Embryonic facial prominence (tissue), 1 donor: ENCODE measurements around the gene FLT3.
"Not testable (repeated sequence)": the region's sequence is repeated elsewhere in the genome, so short reads cannot be mapped to it uniquely, and the experiment has no call there.

Experiments
- DNase-seq: peaks from one replicate; pipeline ENCODE4 v3.0.0-alpha.2; 2016; ENCODE audit errors: extremely low spot score

The FLT3 gene

DNA sequence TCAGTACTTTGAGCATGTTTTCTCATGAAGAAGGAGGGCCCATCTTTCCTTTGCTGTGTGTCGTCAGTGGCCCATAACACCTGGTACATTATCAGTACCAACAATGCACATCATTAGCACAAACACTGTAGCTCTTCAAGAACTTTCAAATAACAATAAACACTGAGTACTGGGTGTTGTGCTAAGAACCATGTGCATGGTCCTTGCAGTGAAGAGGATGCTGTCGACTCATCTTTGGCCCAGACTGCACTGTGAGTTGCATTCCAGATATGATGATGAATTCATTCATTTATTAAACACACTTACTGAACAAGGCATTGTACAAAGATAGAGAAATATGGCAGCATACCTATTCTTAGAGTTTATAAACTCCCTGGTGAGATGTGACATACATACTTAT is 55.8 kb downstream of the FLT3 start:
- DNase-seq: no peak

DNA sequence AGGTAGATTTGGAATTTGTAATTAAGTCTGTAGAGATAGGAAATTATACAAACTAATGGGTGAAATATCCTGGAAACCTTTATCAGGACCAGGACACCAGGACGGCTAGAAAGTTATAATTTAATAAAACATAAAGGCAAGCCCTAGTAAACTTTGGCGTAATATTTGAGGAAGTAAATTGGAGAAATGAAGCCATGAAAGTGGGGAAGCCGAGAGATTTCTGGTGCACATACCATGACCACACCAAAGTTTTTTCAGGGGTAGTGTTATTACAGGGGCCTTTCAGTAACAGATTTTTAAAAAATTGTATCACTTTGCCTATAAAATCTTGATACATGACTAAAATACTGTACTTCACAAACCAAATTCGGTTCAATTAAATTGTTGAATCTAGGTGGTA is 57.2 kb downstream of the FLT3 start:
- no peak for DNase-seq

DNA sequence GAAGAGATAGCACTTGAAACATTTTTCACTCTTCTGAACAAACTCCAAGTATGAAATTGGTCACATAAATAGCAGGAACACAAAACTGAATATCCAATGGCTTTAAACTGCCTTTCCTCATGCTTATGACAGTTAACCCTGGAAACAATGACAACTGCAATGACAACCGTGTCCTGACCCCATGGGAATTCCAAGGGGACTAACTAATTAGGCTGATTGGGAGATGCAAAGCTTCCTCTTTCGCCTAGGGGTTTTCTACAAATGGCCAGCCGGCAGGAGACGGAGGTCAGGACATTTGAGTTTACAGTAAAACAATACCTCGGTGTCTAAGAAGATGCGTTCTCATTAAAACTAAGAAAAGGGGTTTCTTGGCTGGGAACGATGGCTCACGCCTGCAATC is 58.9 kb downstream of the FLT3 start:
- DNase-seq: no peak

DNA sequence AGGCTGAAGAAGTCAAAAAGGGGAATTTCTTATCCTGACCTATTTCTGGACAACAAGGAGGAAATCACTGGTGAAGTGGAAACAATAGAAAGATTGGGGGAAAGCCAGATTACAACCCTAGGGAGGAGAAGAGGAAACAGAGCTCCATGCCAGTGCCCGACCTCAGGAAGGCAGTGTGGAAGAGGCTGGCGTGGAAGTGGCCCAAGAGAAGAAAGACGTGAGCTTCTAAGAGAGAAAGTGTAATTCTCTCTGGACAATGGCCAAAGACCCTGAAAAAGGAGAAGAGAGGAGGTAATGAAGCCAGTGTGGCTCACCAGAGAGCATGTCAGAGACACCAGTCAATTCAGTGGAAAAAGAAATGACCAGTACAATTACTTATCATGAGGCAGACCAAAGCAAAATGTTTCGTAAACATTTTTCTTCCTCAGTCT is 59.3 kb downstream of the FLT3 start:
- DNase-seq: no peak

DNA sequence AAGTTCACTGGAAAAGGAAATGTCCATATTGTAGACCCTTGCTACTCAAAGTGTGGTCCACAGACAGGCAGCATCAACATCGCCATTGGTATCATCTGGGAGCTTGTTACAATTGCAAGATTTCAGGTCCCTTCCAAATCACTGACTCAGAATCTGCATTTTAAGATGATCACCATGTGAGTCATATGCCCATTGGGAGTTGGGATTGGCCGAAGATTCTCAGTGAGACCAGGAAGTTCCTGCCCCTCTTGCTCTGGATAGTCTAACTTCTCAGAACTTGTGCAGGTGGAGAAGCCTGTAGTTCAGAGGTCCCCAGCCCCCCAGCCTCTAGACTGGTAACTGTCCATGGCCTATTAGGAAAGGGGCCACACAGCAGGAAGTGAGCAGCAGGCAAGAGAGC is 63.0 kb downstream of the FLT3 start:
- DNase-seq: no peak

DNA sequence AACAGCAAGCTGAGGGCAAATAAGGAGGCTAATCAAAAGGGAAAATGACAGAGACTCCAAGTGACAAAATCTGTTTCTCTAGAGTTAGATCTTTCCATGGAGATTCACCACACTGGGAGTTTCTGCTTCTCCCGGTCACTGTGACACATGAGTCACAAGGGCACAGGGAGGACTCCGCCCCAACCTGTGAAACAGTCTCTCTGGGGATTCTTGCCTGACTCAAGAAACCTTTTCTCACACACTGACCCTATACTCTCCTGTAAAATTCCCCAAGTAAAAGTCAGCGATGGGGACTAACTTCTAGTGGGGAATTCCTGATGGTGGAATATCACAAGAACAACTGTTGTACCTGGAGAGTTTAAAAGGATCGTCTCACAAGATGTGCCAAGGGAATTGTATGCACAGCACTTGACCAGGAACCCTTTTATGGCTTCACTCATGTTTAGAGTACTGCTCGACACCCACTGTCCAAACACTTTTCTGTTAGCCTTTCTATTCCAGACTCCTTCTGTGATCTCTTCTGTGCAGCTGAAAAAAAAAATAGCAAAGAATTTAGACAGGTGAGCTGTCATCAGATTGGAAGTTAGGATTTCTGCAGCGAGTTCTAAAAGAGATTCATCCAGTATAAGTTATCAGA is 65.1 kb downstream of the FLT3 start:
- no peak for DNase-seq

DNA sequence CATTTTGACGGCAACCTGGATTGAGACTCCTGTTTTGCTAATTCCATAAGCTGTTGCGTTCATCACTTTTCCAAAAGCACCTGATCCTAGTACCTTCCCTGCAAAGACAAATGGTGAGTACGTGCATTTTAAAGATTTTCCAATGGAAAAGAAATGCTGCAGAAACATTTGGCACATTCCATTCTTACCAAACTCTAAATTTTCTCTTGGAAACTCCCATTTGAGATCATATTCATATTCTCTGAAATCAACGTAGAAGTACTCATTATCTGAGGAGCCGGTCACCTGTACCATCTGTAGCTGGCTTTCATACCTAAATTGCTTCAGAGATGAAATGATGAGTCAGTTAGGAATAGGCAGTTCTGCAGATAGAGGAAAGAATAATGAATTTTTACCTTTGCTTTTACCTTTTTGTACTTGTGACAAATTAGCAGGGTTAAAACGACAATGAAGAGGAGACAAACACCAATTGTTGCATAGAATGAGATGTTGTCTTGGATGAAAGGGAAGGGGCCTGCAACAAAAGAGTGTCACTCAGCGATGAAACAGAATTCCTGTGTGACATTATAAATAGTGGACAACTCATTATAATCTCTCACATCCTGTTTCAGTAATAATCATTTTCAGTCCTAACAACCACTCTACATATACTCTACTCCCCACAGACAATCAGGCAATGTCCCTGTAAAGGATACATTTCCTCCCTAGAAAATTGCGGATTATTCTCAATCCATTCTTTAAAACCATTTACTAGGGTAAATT is 66.3 kb downstream of the FLT3 start:
- DNase-seq: no peak

DNA sequence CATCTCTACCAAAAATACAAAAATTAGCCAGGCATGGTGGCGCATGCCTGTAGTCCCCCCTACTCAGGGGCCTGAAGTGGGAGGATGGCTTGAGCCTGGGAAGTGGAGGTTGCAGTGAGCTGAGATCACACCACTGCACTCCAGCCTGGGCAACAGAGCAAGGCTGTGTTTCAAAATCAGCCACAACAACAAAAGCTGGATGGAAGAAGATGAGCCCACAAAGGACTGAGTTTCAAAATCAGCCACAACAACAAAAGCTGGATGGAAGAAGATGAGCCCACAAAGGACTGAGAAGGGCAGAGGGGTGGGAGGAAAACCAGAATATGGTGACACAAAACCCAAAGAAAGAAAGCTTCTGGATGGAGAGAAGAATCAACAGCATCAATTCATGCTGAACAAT is 67.9 kb downstream of the FLT3 start:
- DNase-seq: not testable (repeated sequence)

DNA sequence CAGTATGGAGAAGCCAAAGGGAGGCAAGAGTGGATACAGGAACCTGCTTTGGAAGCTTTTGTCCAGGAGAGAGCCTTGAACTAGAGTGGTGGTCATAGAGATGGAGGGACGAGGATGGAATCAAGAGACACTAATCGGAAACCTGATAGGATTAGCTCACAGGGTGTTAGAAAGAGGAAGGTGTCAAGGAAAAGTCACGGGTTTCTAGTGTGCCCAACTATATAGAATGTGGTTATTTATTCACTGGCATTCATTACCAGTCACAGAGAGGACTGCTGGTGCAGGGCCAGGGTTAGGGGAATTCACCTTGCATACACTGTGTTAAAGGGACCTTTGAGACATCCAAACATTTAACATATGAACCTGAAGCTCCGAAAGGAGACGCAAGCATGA is 68.5 kb downstream of the FLT3 start:
- no peak for DNase-seq

DNA sequence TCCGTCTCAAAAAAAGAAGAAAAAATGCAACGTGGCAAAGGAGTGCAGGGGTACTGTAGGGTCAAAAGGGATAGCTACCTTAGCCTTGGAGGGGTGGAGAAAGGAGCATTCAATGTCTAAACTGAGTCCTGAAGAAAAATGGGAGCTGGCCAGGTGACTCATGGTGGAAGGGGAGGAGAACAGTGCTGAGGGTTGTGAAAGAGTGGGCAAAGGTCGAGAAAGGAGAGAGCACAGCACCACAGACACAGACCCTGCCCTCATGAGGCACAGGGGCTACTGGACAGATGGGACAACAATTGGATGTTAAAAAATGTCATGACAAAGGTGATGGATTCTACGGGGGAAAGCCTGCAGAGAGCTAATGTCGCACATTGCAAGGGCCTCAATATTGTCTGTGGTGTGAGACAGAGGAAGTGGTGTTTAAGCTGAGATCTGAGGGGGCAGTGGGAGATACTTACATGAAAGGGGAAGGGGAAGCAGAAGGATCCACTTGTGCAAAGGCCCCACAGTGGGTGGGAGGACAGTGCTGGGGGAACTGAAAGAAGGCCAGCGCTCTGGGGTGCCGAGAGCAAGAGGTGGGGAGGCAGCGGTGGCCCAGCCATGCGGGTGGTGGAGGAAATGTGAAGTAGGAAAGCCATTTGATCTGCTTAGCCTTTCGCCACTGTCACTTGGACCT is 69.0 kb downstream of the FLT3 start:
- DNase-seq: no peak

DNA sequence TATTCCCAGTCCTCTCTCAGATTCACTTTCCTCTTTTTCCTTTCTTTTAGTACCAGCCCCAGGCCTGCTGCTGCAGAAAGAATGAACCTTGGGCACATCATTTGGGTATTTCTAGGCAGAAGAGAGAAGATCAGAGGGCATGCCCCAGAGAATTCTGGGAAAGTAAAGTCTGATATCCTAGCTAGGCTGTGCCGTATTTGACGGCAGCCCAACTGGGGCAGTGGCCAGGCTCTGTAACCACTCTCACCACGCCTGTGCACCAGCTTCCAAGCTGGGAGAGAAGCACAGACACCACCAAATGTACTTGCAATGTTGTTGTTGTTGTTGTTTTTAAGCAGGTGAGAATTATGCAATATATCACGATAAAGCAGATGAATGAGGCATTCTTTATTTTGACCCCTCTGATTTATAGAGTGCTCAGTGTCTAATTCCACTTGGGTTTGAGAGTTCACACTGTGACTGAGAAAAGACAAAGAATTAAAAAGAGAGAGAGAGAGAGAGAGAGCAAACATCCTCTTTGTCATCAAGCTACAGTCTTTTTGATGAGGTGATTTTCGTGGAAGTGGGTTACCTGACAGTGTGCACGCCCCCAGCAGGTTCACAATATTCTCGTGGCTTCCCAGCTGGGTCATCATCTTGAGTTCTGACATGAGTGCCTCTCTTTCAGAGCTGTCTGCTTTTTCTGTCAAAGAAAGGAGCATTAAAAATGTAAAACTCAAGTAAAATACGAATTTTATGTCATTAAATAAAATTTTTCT is 72.6 kb downstream of the FLT3 start:
- no peak for DNase-seq

DNA sequence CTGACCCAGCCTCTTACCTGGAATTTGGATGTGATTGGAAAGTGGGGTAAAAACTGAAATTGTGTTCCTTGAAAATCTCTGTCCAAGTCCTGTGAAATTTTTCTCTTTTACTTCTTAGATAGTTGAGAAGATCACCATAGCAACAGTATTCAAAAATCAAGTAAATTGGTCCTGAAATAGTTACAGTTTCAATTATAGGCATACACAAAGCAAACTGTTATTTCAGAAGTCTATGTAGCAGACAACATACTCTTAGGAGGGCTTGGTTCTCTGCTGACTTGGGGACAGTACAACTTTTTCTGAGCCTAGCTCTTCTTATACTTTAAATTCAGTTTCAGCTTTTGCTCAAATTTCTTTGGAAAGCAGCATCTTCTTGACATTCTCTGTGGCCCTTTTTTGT is 73.3 kb downstream of the FLT3 start:
- DNase-seq: no peak

DNA sequence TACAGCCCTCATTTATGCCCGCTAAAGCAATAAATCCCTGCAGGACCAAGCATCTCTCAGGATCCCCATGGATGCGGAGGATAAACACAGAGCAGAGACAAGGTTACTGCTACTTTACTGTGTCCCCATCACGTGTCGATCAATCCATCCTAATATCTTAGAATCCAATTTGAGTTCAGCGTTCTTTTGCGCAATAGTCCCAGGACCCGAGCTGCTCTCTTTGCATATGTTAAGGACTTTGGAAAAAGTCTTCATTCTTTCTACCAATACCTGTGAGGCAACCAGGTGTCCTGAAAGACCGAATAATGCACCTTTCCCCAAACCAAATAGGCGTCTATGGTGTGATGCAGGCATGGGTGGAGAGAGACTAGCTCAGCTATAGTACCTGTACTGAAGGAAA is 73.9 kb downstream of the FLT3 start:
- DNase-seq: no peak

DNA sequence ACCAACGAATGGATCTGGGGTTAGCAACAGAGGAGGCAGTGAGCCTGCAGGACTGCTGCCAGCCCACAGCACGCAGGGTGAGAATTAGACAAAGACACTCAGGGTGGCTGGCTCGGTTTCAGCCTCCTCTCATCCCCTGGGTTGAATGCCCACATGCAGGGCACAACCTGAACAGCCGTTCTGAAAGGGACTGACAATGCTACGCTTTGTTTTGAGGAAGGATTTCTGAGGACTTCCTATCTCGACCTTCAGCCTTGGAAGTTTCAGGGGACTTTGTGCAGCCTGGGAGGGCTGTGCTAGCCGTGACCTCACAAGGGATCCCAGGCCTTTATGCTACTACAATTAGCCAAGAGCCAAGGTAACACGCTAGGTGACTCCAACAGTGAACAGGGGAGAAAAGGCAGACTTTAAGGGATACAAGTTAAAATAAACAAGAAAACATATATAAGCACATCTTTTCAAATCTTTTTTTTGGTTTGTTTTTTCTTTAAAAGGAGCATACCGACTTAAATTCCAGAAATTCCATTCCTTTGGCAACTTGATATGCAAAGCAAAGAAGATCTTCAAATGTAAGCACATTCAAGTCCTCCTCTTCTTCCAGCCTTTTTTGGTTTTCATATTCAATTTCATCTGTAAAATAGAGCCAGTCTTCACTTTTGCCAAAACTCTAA is 77.4 kb downstream of the FLT3 start:
- no peak for DNase-seq

DNA sequence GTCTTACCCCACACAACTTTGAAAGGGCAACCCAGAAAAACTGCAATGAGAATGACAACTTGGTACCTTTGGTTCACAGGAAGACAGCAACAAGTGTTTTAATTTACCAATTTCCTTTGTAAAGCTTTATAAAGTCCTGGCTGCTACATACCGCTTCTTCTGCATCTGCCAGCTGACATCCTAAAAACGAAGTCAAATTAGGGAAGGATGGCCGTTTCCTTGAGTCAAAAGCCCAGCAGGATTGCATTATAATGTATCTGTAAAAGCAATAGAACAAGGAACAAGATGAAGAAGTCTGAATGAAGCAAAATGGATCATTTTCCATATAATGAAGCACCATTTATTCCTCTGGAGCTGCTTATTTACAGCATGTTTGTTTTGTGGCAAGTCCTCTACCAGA is 86.1 kb downstream of the FLT3 start:
- no peak for DNase-seq

DNA sequence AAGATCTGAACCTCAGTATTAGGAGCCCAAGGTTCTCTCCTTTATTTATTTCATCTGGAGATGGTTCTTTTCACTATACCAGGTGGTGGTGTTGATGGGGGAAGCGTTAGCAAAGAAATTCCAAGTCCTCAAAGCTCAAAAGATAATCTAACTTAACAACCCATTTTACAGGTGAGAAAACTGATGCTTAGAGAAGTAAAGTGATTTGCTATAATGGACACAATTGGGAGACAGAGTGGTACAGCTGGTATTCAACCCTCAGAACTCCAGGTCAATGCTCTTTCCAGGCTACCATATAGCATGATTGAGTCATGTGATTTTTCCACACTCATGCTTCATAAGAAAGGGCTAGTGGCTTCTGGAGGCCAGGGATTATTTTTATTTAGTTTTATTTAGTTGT is 86.9 kb downstream of the FLT3 start:
- DNase-seq: no peak

DNA sequence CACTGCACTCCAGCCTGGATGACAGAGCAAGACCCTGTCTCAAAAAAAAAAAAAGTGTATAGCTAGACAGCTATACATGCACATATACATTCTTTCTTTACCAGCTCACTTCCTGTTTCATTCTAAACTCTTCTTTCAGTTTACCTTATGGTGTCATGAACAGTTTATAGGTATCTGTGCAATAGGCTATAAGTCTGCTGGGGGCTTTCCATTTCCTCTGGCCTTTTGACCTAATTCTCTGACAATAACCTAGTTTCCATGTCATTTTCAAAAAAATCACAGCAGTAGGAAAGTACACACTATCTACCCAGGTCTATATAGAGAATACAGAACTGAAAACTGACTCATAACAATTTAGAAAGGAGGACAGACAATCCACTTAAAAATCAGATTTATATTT is 87.5 kb downstream of the FLT3 start:
- no peak for DNase-seq

DNA sequence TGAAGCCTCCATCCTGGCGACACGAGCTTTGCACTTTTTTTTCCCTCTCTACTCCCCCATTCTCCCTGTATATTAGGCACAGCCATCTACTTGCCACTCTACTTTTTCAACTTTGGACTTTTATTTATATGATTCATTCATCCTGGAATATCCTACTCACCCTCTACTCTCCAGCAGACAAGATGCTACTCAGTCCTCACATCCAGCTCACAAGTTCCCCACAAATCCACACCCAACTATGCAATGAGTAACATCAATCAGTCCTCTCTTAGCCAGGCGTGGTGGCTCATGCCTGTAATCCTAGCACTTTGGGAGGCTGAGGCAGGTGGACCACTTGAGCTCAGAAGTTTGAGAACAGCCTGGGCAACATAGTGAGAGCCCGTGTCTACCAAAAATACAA is 88.0 kb downstream of the FLT3 start:
- no peak for DNase-seq

DNA sequence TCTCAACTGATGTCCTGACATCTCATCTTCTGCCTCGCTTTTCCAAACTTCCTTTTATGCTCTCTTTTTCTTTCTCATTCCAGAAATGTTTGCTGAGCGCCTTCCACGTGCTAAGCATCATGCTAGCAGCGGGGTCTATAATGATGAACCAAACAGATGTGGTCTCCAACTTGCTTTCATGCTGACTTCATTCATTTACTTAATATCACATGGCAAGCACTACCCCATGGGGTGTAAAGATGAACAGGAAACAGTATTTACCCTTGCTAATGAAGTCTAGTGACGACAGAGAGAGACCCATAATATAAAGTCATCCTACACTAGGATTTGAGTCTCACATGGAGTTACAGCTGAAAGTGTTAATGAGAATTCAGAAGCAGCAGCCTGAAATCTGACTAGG is 90.3 kb downstream of the FLT3 start:
- DNase-seq: no peak

DNA sequence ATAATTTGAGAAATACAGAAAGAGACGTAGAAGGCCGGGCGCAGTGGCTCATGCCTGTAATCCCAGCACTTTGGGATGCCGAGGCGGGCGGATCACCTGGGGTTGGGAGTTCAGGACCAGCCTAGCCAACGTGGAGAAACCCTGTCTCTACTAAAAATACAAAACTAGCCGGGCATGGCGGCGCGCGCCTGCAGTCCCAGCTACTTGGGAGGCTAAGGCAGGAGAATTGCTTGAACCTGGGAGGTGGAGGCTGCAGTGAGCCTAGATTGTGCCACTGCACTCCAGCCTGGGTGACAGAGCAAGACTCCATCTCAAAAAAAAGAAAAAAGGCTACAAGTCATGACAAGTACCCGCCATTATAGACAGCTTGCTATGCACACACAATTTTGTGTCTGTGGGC is 95.4 kb downstream of the FLT3 start:
- not testable (repeated sequence) for DNase-seq

DNA sequence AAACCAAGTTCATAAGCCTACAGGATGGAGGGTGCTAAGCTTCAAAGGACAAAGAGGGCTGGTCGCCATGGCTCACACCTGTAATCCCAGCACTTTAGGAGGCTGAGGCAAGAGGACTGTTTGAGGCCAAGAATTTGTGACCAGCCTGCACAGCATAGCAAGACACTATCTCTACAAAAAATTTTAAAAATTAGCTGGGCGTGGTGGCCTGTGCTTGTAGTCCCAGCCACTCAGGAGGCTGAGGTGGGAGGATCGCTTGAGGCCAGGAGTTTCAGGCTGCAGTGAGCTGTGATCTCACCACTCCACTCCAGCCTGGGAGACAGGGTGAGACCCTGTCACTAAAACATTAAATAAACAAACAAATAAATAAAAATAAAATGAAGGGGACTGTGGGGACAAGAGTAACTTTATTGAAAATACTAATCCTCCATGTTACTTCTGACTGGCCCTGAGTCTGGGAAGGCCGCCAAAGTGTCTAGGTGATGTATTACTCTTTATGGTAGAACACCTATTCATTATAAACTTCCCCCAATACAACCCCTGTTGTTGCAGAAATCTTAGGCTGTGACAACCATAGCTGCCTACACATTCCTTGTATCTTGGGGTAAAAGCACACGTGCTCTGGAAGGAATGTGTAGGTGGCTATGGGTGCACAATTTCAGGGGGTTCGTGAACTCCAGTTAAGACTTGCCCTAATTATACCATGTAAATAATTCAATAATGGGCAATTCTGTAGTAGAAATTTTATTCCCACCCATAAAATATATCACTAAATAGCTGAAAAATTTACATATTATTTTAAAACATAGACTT is 97.3 kb downstream of the FLT3 start:
- DNase-seq: no peak
